Liver (tissue), 9 donors: Measurements from ENCODE around the gene LYST. TPM values are rescaled to one million over a fixed set of nuclear protein-coding genes. Genes with fewer than 3 reads are reported as not detected.

Experiments used
- DNase-seq: peaks from one replicate; pipeline ENCODE4 v3.0.0-alpha.2; 2017; ENCODE audit warnings: low spot score
- H3K27ac ChIP-seq, 2 donors: one replicate each; pipeline ENCODE4 v1.7.0; 2013; ENCODE audit warnings: inconsistent platforms in 2 of 2, low read length in 2 of 2, control low read depth in 1 of 2, low read depth in 1 of 2, mild to moderate bottlenecking in 1 of 2
- H3K27me3 ChIP-seq, 4 donors: one replicate each; pipeline versions ENCODE4 v1.6.1 to v1.7.0; 2013; ENCODE audit warnings: low read length in 3 of 4, inconsistent platforms in 1 of 4, mild to moderate bottlenecking in 1 of 4, moderate library complexity in 1 of 4; ENCODE audit not compliant: control insufficient read depth in 4 of 4, insufficient read depth in 4 of 4
- H3K36me3 ChIP-seq, 4 donors: one replicate each; pipeline versions ENCODE4 v1.6.1 to v1.7.0; 2013; ENCODE audit warnings: low read length in 3 of 4, mild to moderate bottlenecking in 3 of 4, low read depth in 1 of 4, moderate library complexity in 1 of 4; ENCODE audit not compliant: control insufficient read depth in 4 of 4, insufficient read depth in 3 of 4
- H3K4me1 ChIP-seq, 4 donors: one replicate each; pipeline versions ENCODE4 v1.6.1 to v1.7.0; 2013; ENCODE audit warnings: low read length in 3 of 4, mild to moderate bottlenecking in 3 of 4, moderate library complexity in 1 of 4; ENCODE audit not compliant: control insufficient read depth in 4 of 4, insufficient read depth in 4 of 4
- H3K4me3 ChIP-seq, 3 donors: one replicate each; pipeline versions ENCODE4 v1.6.1 to v1.7.0; 2013; ENCODE audit warnings: low read length in 3 of 3, control low read depth in 1 of 3, low read depth in 1 of 3, mild to moderate bottlenecking in 1 of 3
- H3K9ac ChIP-seq, 2 donors: one replicate each; pipeline ENCODE4 v1.7.0; 2013; ENCODE audit warnings: low read length in 2 of 2, mild to moderate bottlenecking in 2 of 2, moderate library complexity in 2 of 2, control low read depth in 1 of 2, low read depth in 1 of 2
- H3K9me3 ChIP-seq, 4 donors: one replicate each; pipeline versions ENCODE4 v1.6.1 to v1.7.0; 2013; ENCODE audit warnings: low read length in 3 of 4; ENCODE audit not compliant: control insufficient read depth in 4 of 4
- ATF3 ChIP-seq: IDR thresholded peaks from 2 replicates; pipeline ENCODE4 v1.6.1; 2016; ENCODE audit warnings: antibody characterized with exemption
- CTCF ChIP-seq: fragments of 150-350 bp; IDR thresholded peaks from 2 replicates; pipeline ENCODE4 v1.5.1; 2017; ENCODE audit warnings: improper control_type of control experiment, low read depth, low read length; ENCODE audit not compliant: missing input control
- EGR1 ChIP-seq, 2 donors: IDR thresholded peaks; 2 replicates each; pipeline ENCODE4 v1.6.1; 2016 to 2018; ENCODE audit warnings: antibody characterized with exemption in 2 of 2, low read depth in 2 of 2
- FOXA1 ChIP-seq: IDR thresholded peaks from 2 replicates; pipeline ENCODE4 v1.6.1; 2016; ENCODE audit warnings: antibody characterized with exemption
- FOXA2 ChIP-seq: IDR thresholded peaks from 2 replicates; pipeline ENCODE4 v1.6.1; 2016; ENCODE audit warnings: antibody characterized with exemption
- GABPA ChIP-seq, 2 donors: IDR thresholded peaks in 1 of 2; conservative IDR thresholded peaks in 1 of 2; 2 replicates each; pipeline ENCODE4 v1.6.1; 2016; ENCODE audit warnings: antibody characterized with exemption in 2 of 2, mild to moderate bottlenecking in 1 of 2, moderate library complexity in 1 of 2
- HNF4A ChIP-seq, 2 donors: conservative IDR thresholded peaks; 2 replicates each; pipeline ENCODE4 v1.6.1; 2016; ENCODE audit warnings: antibody characterized with exemption in 2 of 2, mild to moderate bottlenecking in 2 of 2
- HNF4G ChIP-seq: IDR thresholded peaks from 2 replicates; pipeline ENCODE4 v1.6.1; 2016; ENCODE audit warnings: antibody characterized with exemption
- JUND ChIP-seq, 2 donors: IDR thresholded peaks; 2 replicates each; pipeline ENCODE4 v1.6.1; 2016; ENCODE audit warnings: antibody characterized with exemption in 2 of 2
- MAX ChIP-seq: IDR thresholded peaks from 2 replicates; pipeline ENCODE4 v1.6.1; 2016; ENCODE audit warnings: antibody characterized with exemption
- NR2F2 ChIP-seq: IDR thresholded peaks from 2 replicates; pipeline ENCODE4 v1.6.1; 2016; ENCODE audit warnings: antibody characterized with exemption
- RAD21 ChIP-seq, 2 donors: IDR thresholded peaks; 2 replicates each; pipeline ENCODE4 v1.6.1; 2016; ENCODE audit warnings: antibody characterized with exemption in 2 of 2, mild to moderate bottlenecking in 2 of 2
- REST ChIP-seq: IDR thresholded peaks from 2 replicates; pipeline ENCODE4 v1.6.1; 2016; ENCODE audit warnings: antibody characterized with exemption, mild to moderate bottlenecking
- RXRA ChIP-seq, 2 donors: IDR thresholded peaks; 2 replicates each; pipeline ENCODE4 v1.6.1; 2017 to 2018; ENCODE audit warnings: antibody characterized with exemption in 2 of 2, mild to moderate bottlenecking in 1 of 2
- SP1 ChIP-seq: IDR thresholded peaks from 2 replicates; pipeline ENCODE4 v1.6.1; 2018; ENCODE audit warnings: antibody characterized with exemption, mild to moderate bottlenecking
- YY1 ChIP-seq: IDR thresholded peaks from 2 replicates; pipeline ENCODE4 v1.6.1; 2016; ENCODE audit warnings: antibody characterized with exemption, mild to moderate bottlenecking
- ZBTB33 ChIP-seq: IDR thresholded peaks from 2 replicates; pipeline ENCODE4 v1.6.1; 2016; ENCODE audit warnings: antibody characterized with exemption
- WGBS: extraction: QIAGEN DNeasy Blood & Tissue Kit; methylation state at CpG from one replicate; pipeline ENCODE4 v1.1.7; 2013; 5-methylcytosine and 5-hydroxymethylcytosine counted together
- polyA plus RNA-seq, 2 donors: library from polyadenylated mRNA; stranded (reverse) in 1 of 2; unstranded in 1 of 2; fragments of 200-250 nt in 1 of 2; fragments of >200 nt in 1 of 2; fragmentation: Nextera tagmentation in 1 of 2; extraction: Ambion mirVana in 1 of 2; gene quantifications; one replicate each; pipeline versions ENCODE4 v1.2.1 to v1.2.3, GENCODE V29; 2013 to 2015
- total RNA-seq, 2 donors: library from RNA; depleted of rRNA; stranded (reverse); fragments of >200 nt; gene quantifications; one replicate each; pipeline ENCODE4 v1.2.3, GENCODE V29; 2014
- donor health status: healthy.
- donor health status: healthy.
- donor health status: healthy.
- donor health status: healthy.
- donor health status: healthy.

Gene LYST
- total and polyA plus RNA-seq, 4 donors: 3.4 to 45.9 (median 14.2) TPM

GRCh38 chr1:235809688-235810397 is 56.9 kb downstream of the LYST start:
- whole genome bisulfite sequencing: 89% methylated on average over 12 of the region's 12 CpGs
- no peak for TF ChIP-seq HNF4G
- TF ChIP-seq NR2F2: peak; percentile 52
- Histone ChIP-seq H3K4me3 (no peak overlapping the region), H3K36me3 (peaks cover 0 to 13% (median 4%) of the 10 kb centered on the region in 4 donors), H3K9ac (no peak overlapping the region), H3K4me1 (peaks cover 0 to 2% (median 0%) of the 10 kb centered on the region in 4 donors), H3K9me3 (no peaks in the 10 kb centered on the region), H3K27ac (no peak overlapping the region), H3K27me3 (no peaks in the 10 kb centered on the region)
- no peak for DNase-seq

- Histone ChIP-seq H3K4me3 (no peak overlapping the region), H3K27ac (no peak overlapping the region), H3K4me1 (peaks cover 0 to 2% (median 0%) of the 10 kb centered on the region in 4 donors), H3K9ac (no peak overlapping the region), H3K36me3 (peaks cover 0 to 13% (median 6%) of the 10 kb centered on the region in 4 donors), H3K27me3 (no peaks in the 10 kb centered on the region), H3K9me3 (no peaks in the 10 kb centered on the region)
- WGBS: 97% methylated on average over 6 of the region's 6 CpGs
- DNase-seq: no peak
- TF ChIP-seq YY1 (no peak), EGR1 (IDR thresholded peaks at IDR 0.05; ENCODE audit: low read depth in 2 of 2) (no peak), FOXA1 (no peak), RXRA (IDR thresholded peaks at IDR 0.05) (no peak), ATF3 (no peak), REST (no peak), MAX (no peak), RAD21 (IDR thresholded peaks at IDR 0.05) (no peak), JUND (IDR thresholded peaks at IDR 0.05) (no peak), FOXA2 (no peak), CTCF (no peak), NR2F2 (no peak), SP1 (no peak), ZBTB33 (no peak), HNF4A (conservative IDR thresholded peaks at IDR 0.05) (no peak), GABPA (IDR thresholded peaks at IDR 0.05 in 1 of 2, conservative IDR thresholded peaks at IDR 0.05 in 1 of 2) (no peak), HNF4G (no peak)
These were observed 58.5 kb downstream of the LYST start for GRCh38 chr1:235808223-235808622.
